ENCODE measurements around the gene CXCL8. TPM values are rescaled to one million over a fixed set of nuclear protein-coding genes. Genes with fewer than 3 reads are reported as not detected.
A peak's percentile ranks its signal among the peaks of the same experiment; 100 is the strongest.

Gene CXCL8
- total RNA-seq, 2 donors from 2014 or later: 0.89 to 4.7 TPM

DNA sequence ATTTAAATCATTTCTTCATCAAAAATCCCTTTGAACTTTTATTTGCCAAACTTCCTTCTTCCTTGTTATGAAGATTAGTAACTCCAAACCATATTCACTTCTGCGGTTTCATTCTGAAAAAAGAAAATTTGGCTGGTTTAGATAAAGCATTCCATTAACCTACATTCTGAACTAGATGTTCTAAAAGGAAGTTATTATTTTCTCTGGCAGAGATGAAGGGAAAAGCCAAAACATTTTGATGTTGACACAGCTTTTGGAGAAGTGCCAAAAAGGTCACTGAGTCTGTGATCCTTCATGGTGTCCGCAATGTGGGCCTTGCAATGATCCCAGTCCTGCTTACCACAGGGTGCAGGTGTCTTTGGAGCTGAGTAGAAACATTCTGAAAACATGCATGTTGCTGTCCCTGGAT, 36.0 kb downstream of the CXCL8 start:
- H3K9ac ChIP-seq (ENCODE audit: low read depth in 2 of 2, low read length in 2 of 2): no peak overlapping the region
- H3K27me3 ChIP-seq: no peaks in the 10 kb centered on the region
- TF ChIP-seq CTCF (IDR thresholded peaks at IDR 0.05): no peak
- no peak overlapping the region for H3K27ac ChIP-seq
- no peaks in the 10 kb centered on the region for H3K9me3 ChIP-seq
- intact Hi-C loops (cut with DNase I): no loop called here
- DNase-seq: peak; percentile 41
- H3K36me3 ChIP-seq: no peaks in the 10 kb centered on the region
- no peak overlapping the region for H3K4me3 ChIP-seq
- H3K4me1 ChIP-seq: no peaks in the 10 kb centered on the region

GRCh38 chr4:73777612-73778011, 37.2 kb downstream of the CXCL8 start:
- intact Hi-C loops (cut with DNase I): no loop called here
- Histone ChIP-seq H3K9me3 (no peaks in the 10 kb centered on the region), H3K4me3 (no peak overlapping the region), H3K9ac (ENCODE audit: low read depth in 2 of 2, low read length in 2 of 2) (no peak overlapping the region), H3K36me3 (no peaks in the 10 kb centered on the region), H3K27ac (no peak overlapping the region), H3K27me3 (no peaks in the 10 kb centered on the region), H3K4me1 (no peaks in the 10 kb centered on the region)
- DNase-seq: no peak
- TF ChIP-seq CTCF (IDR thresholded peaks at IDR 0.05): no peak

DNA sequence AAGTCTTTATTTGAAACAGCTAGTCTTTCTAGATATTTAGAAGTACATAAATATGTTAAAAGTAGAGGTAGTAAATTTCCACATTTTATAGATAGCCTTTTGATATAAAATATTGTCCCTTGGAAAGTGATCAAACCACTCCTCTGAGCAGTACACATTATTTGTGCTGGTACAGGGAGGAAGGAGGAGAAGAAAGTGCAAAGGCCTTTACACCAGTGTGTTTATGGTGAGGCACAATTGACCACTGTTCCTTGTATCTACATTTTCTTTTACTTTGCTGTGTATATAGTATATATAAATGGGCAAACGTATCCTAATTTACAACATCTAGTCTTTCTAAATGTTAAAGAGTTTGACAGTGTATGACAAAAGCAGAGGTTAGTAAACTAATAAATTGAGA, 39.9 kb downstream of the CXCL8 start:
- TF ChIP-seq CTCF (IDR thresholded peaks at IDR 0.05): no peak
- H3K4me3 ChIP-seq: no peak overlapping the region
- H3K9ac ChIP-seq (ENCODE audit: low read depth in 2 of 2, low read length in 2 of 2): no peak overlapping the region
- no peak overlapping the region for H3K27ac ChIP-seq
- no peak for DNase-seq
- no peaks in the 10 kb centered on the region for H3K36me3 ChIP-seq
- H3K9me3 ChIP-seq: no peaks in the 10 kb centered on the region
- intact Hi-C loops (cut with DNase I): no loop called here
- H3K4me1 ChIP-seq: no peaks in the 10 kb centered on the region
- no peaks in the 10 kb centered on the region for H3K27me3 ChIP-seq

- H3K4me3 ChIP-seq: no peak overlapping the region
- no peaks in the 10 kb centered on the region for H3K4me1 ChIP-seq
- no peak overlapping the region for H3K9ac ChIP-seq (ENCODE audit: low read depth in 2 of 2, low read length in 2 of 2)
- H3K9me3 ChIP-seq: no peaks in the 10 kb centered on the region
- no peak for DNase-seq
- H3K27me3 ChIP-seq: no peaks in the 10 kb centered on the region
- H3K36me3 ChIP-seq: no peaks in the 10 kb centered on the region
- no peak for TF ChIP-seq CTCF (IDR thresholded peaks at IDR 0.05)
- intact Hi-C loops (cut with DNase I): no loop called here
- H3K27ac ChIP-seq: no peak overlapping the region
These were observed 40.5 kb downstream of the CXCL8 start for GRCh38 chr4:73780834-73781233.

- Histone ChIP-seq H3K27me3 (no peaks in the 10 kb centered on the region), H3K4me1 (no peaks in the 10 kb centered on the region), H3K4me3 (no peak overlapping the region), H3K9ac (ENCODE audit: low read depth in 2 of 2, low read length in 2 of 2) (no peak overlapping the region), H3K9me3 (no peaks in the 10 kb centered on the region), H3K27ac (no peak overlapping the region), H3K36me3 (no peaks in the 10 kb centered on the region)
- no peak for TF ChIP-seq CTCF (IDR thresholded peaks at IDR 0.05)
- intact Hi-C loops (cut with DNase I): no loop called here
- DNase-seq: no peak
These were observed 48.0 kb downstream of the CXCL8 start for GRCh38 chr4:73788411-73788810.

Other genes starting within 250 kb of the CXCL8 start
- gene RASSF6, start 120.1 kb upstream of the CXCL8 start, total RNA-seq: 10 to 100 TPM; 13.8 to 38.9 TPM
- under 1 TPM; 0.32 to 0.42 TPM for gene CXCL6, start 96.1 kb downstream of the CXCL8 start, total RNA-seq
- not detected for gene PF4V1, start 112.7 kb downstream of the CXCL8 start, total RNA-seq
- gene CXCL1, start 128.8 kb downstream of the CXCL8 start, total RNA-seq: 10 to 100 TPM in 1 of 2 donors, 1 to 10 TPM in 1; 8.4 to 19.6 TPM
- 1 to 10 TPM; 1.1 to 1.2 TPM for gene PF4, start 241.5 kb downstream of the CXCL8 start, total RNA-seq
- gene PPBP, start 247.6 kb downstream of the CXCL8 start, total RNA-seq: not detected

Measured in colonic mucosa (tissue), 4 donors.